ENCODE results near the gene MASP1. TPM values are rescaled to one million over a fixed set of nuclear protein-coding genes. Genes with fewer than 3 reads are reported as not detected.

The MASP1 gene
- total and polyA plus RNA-seq, 2 donors (not counting 1 experiment from before 2014, with no cell fraction given), result 145 to 328 TPM

DNA sequence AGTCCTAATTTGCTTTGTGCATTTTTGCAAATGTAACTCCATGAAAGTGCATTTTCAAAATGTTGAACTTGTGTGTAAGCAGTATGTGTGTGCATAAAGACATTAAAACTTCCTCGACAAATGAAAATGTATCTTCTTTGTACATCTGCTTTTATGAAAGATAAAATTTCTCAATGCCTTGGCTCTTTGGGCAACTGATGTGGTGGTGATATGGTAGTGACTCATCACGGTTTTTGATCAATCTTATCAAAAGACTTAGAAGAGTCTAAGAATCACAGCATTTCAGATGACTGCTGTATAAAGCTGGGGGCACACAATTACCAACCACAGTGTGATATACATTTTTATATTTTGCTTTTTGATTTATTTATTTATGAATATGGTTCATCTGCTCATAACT is 5.4 kb upstream of the MASP1 start:
- DNase-seq (ENCODE audit: low read depth in 2 of 2), result no peak
- Histone ChIP-seq H3K4me2 (ENCODE audit: extremely low read depth, insufficient read depth, low read length) (no peak overlapping the region), H3K9me3 (ENCODE audit: control insufficient read depth, insufficient read depth, low read depth, low read length) (no peaks in the 10 kb centered on the region), H3K27me3 (ENCODE audit: control insufficient read depth, insufficient read depth, low read length) (no peaks in the 10 kb centered on the region), H2AFZ (ENCODE audit: low read length) (no peak overlapping the region), H3K9ac (ENCODE audit: insufficient read depth, low read length) (no peak overlapping the region), H3K27ac (ENCODE audit: insufficient read depth, low read length) (no peak overlapping the region), H3K79me2 (ENCODE audit: control insufficient read depth, insufficient read depth, low read length) (no peaks in the 10 kb centered on the region), H3K36me3 (ENCODE audit: control insufficient read depth, insufficient read depth, low read length) (no peaks in the 10 kb centered on the region), H3K4me3 (replicated peaks in 1 of 4; ENCODE audit: control extremely low read depth in 1 of 4, insufficient read depth in 1 of 4, low read depth in 3 of 4, low read length in 4 of 4) (no peak overlapping the region), H4K20me1 (ENCODE audit: control insufficient read depth, extremely low read depth, insufficient read depth, low read length) (no peaks in the 10 kb centered on the region), H3K4me1 (ENCODE audit: control insufficient read depth, extremely low read depth, insufficient read depth, low read length) (peaks cover 11% of the 10 kb centered on the region)
- TF ChIP-seq, protein P1, sequence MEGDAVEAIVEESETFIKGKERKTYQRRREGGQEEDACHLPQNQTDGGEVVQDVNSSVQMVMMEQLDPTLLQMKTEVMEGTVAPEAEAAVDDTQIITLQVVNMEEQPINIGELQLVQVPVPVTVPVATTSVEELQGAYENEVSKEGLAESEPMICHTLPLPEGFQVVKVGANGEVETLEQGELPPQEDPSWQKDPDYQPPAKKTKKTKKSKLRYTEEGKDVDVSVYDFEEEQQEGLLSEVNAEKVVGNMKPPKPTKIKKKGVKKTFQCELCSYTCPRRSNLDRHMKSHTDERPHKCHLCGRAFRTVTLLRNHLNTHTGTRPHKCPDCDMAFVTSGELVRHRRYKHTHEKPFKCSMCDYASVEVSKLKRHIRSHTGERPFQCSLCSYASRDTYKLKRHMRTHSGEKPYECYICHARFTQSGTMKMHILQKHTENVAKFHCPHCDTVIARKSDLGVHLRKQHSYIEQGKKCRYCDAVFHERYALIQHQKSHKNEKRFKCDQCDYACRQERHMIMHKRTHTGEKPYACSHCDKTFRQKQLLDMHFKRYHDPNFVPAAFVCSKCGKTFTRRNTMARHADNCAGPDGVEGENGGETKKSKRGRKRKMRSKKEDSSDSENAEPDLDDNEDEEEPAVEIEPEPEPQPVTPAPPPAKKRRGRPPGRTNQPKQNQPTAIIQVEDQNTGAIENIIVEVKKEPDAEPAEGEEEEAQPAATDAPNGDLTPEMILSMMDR (conservative IDR thresholded peaks at IDR 0.05 in 1 of 2, IDR thresholded peaks at IDR 0.05 in 1 of 2; ENCODE audit: low read depth in 1 of 2, low read length in 2 of 2), result no peak
- TF ChIP-seq EZH2 (IDR thresholded peaks at IDR 0.05; ENCODE audit: low read length, missing control alignments), result no peak

DNA sequence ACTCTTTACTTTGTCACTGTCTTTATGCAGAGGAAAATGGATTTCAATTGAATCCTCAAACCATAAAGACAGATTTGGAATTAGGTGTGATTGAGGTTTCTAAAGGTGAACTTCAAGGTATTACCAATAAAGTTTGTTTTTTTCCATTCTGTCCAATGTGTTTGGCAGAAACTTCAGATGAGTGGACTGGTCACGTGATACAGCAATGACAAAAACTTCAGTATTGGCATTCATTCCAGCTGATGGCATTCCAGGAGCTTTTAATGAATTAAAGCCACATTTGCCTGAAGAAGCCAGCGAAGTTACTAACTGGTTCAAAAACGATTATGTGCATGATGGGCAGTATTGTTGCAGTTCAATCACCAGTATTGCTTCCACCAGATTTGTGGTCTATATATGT is 4.5 kb upstream of the MASP1 start:
- peaks cover 11% of the 10 kb centered on the region for H3K4me1 ChIP-seq (ENCODE audit: control insufficient read depth, extremely low read depth, insufficient read depth, low read length)
- H4K20me1 ChIP-seq (ENCODE audit: control insufficient read depth, extremely low read depth, insufficient read depth, low read length), result no peaks in the 10 kb centered on the region
- H3K79me2 ChIP-seq (ENCODE audit: control insufficient read depth, insufficient read depth, low read length), result peaks cover 6% of the 10 kb centered on the region
- no peak overlapping the region for H2AFZ ChIP-seq (ENCODE audit: low read length)
- no peaks in the 10 kb centered on the region for H3K27me3 ChIP-seq (ENCODE audit: control insufficient read depth, insufficient read depth, low read length)
- H3K36me3 ChIP-seq (ENCODE audit: control insufficient read depth, insufficient read depth, low read length), result no peaks in the 10 kb centered on the region
- DNase-seq (ENCODE audit: low read depth in 2 of 2), result no peak
- H3K27ac ChIP-seq (ENCODE audit: insufficient read depth, low read length), result no peak overlapping the region
- H3K9me3 ChIP-seq (ENCODE audit: control insufficient read depth, insufficient read depth, low read depth, low read length), result no peaks in the 10 kb centered on the region
- no peak for TF ChIP-seq EZH2 (IDR thresholded peaks at IDR 0.05; ENCODE audit: low read length, missing control alignments)
- TF ChIP-seq, protein P1 (conservative IDR thresholded peaks at IDR 0.05 in 1 of 2, IDR thresholded peaks at IDR 0.05 in 1 of 2; ENCODE audit: low read depth in 1 of 2, low read length in 2 of 2), result no peak
- no peak overlapping the region for H3K4me2 ChIP-seq (ENCODE audit: extremely low read depth, insufficient read depth, low read length)
- H3K9ac ChIP-seq (ENCODE audit: insufficient read depth, low read length), result no peak overlapping the region
- no peak overlapping the region for H3K4me3 ChIP-seq (replicated peaks in 1 of 4; ENCODE audit: control extremely low read depth in 1 of 4, insufficient read depth in 1 of 4, low read depth in 3 of 4, low read length in 4 of 4)

DNA sequence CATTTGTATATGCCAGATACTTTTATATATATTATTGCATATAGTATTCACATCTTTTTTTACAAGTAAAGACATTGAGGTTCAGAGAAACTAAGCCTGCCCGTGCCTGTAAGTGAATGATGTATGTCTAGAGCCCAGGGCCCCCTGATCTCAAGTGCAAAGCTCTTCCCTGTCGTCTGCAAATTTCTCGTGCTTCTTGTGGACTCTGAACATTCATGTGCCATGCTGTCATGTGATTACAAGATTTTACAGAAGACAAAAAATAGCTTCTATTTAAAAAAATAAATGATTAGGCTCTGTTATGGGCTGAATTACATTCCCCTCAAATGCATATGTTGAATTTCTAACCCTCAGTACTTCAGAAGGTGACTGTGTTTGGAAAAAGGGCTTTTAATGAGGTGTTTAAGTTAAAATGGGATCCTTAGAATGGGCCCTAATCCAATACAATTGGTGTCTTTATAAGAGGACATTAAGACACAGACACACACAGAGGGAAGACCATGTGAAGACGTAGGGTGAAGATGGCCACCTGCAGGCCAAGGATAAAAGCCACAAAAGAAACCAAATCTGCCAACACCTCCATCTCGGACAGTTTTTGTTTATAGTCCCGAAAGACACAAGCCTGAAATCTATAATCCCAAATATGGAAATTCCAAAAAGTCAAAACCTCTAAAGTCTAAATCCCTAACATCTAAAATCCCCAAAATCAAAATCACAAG is 3.9 kb upstream of the MASP1 start:
- peak in 1 of 2 donors; percentile 19 for DNase-seq (ENCODE audit: low read depth in 2 of 2)
- Histone ChIP-seq H3K4me3 (replicated peaks in 1 of 4; ENCODE audit: control extremely low read depth in 1 of 4, insufficient read depth in 1 of 4, low read depth in 3 of 4, low read length in 4 of 4) (no peak overlapping the region), H4K20me1 (ENCODE audit: control insufficient read depth, extremely low read depth, insufficient read depth, low read length) (no peaks in the 10 kb centered on the region), H3K27me3 (ENCODE audit: control insufficient read depth, insufficient read depth, low read length) (no peaks in the 10 kb centered on the region), H3K9me3 (ENCODE audit: control insufficient read depth, insufficient read depth, low read depth, low read length) (no peaks in the 10 kb centered on the region), H3K9ac (ENCODE audit: insufficient read depth, low read length) (no peak overlapping the region), H3K27ac (ENCODE audit: insufficient read depth, low read length) (no peak overlapping the region), H2AFZ (ENCODE audit: low read length) (no peak overlapping the region), H3K36me3 (ENCODE audit: control insufficient read depth, insufficient read depth, low read length) (no peaks in the 10 kb centered on the region), H3K4me2 (ENCODE audit: extremely low read depth, insufficient read depth, low read length) (no peak overlapping the region), H3K4me1 (ENCODE audit: control insufficient read depth, extremely low read depth, insufficient read depth, low read length) (peaks cover 11% of the 10 kb centered on the region), H3K79me2 (ENCODE audit: control insufficient read depth, insufficient read depth, low read length) (peaks cover 6% of the 10 kb centered on the region)
- no peak for TF ChIP-seq EZH2 (IDR thresholded peaks at IDR 0.05; ENCODE audit: low read length, missing control alignments)
- TF ChIP-seq, protein P1 (conservative IDR thresholded peaks at IDR 0.05 in 1 of 2, IDR thresholded peaks at IDR 0.05 in 1 of 2; ENCODE audit: low read depth in 1 of 2, low read length in 2 of 2), result peak; percentile 2 to 11

All from fibroblast of lung (primary cell).